22Rv1 (cell line): ENCODE results near the gene GNG4.
"Not testable (repeated sequence)": the region's sequence is repeated elsewhere in the genome, so short reads cannot be mapped to it uniquely, and the experiment has no call there.

Experiments used
- H3K27ac ChIP-seq: fragments of 450-650 bp; 2 replicates; pipeline ENCODE4 v1.5.1; 2017
- CTCF ChIP-seq: fragments of 450-650 bp; IDR thresholded peaks from 2 replicates; pipeline ENCODE4 v1.5.1; 2017; ENCODE audit warnings: mild to moderate bottlenecking
- ZFX ChIP-seq: fragments of 450-650 bp; IDR thresholded peaks from 2 replicates; pipeline ENCODE4 v1.6.1; 2017; ENCODE audit warnings: antibody characterized with exemption, borderline replicate concordance

The GNG4 gene

DNA sequence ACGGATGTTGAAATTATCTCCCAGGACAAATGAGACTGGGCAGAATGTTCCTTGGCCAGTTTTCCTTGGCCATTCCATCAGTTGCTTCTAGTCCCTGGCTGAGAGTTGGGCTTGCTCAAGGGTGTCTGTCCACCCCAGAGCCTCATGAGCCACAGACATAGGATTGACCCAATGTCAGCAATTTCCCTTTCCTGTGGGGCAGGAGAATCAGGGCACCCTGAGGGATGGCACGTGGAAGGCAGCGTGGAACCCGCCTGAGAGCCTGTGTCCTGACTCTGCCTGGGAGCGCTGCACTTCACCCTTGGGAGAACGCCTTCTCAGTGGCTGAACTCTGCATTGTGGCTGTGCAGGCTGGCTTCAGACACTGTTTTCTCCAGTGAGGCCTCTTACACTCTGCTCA lies 74.0 kb downstream of the GNG4 start:
- TF ChIP-seq CTCF, result no peak
- TF ChIP-seq ZFX, result no peak
- H3K27ac ChIP-seq, result no peak overlapping the region

GRCh38 chr1:235573880-235574279 lies 75.7 kb downstream of the GNG4 start:
- TF ChIP-seq ZFX (no peak), CTCF (no peak)

GRCh38 chr1:235572971-235573370 lies 76.6 kb downstream of the GNG4 start:
- H3K27ac ChIP-seq, result not testable (repeated sequence)

More at GRCh38 chr1:235573880-235574279, 75.7 kb downstream of the GNG4 start:
- no peak overlapping the region for H3K27ac ChIP-seq

- TF ChIP-seq CTCF (no peak), ZFX (no peak)
- no peak overlapping the region for H3K27ac ChIP-seq
Measured at GRCh38 chr1:235571482-235571881, 78.1 kb downstream of the GNG4 start.

- no peak overlapping the region for H3K27ac ChIP-seq
- TF ChIP-seq CTCF, result no peak
Measured at GRCh38 chr1:235567812-235568503, 81.6 kb downstream of the GNG4 start.

DNA sequence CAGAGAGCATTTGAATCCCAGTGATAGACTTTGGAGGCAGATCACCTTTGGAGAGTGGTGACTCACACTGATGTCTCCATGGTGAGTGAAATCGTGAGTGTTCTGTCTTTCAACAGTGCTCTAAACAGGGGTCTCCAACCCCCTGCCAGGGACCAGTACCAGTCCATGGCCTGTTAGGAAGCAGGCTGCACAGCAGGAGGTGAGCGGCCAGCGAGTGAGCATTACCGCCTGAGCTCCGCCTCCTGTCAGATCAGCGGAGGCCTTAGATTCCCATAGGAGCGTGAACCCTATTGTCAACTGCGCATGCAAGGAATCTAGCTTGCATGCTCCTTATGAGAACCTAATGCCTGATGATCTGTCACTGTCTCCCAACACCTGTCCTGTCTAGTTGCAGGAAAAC lies 83.5 kb downstream of the GNG4 start:
- no peak overlapping the region for H3K27ac ChIP-seq
- no peak for TF ChIP-seq ZFX
- no peak for TF ChIP-seq CTCF

- TF ChIP-seq ZFX (no peak), CTCF (no peak)
- H3K27ac ChIP-seq, result no peak overlapping the region
Measured at GRCh38 chr1:235563513-235564061, 86.0 kb downstream of the GNG4 start.

DNA sequence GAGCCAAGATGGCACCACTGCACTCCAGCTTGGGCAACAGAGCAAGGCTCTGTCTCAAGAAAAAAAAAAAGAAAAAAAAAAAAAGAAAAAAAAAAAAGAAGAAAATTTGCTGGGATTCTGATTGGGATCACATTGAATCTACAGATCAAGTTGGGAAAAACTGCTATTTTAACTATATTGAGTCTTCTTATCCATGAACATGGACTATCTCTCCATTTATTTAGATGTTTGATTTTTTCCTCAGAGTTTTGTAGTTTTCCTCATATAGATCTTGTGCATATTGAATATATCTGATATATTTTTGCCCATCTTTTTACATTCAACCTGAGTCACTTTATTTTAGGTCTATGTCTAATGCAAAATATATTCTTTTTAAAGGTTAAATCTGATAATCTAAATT lies 87.0 kb downstream of the GNG4 start:
- no peak overlapping the region for H3K27ac ChIP-seq
- no peak for TF ChIP-seq ZFX
- no peak for TF ChIP-seq CTCF
